G401.6 (cell line): ENCODE data around the gene SLC47A1.
"Not testable (repeated sequence)": the region's sequence is repeated elsewhere in the genome, so short reads cannot be mapped to it uniquely, and the experiment has no call there.

Source experiments
- FAIRE-seq: peaks from 2 replicates; lab custom pipeline; 2012; peaks lifted over from hg19 to GRCh38; lab: Jason Lieb, UNC

The SLC47A1 gene

DNA sequence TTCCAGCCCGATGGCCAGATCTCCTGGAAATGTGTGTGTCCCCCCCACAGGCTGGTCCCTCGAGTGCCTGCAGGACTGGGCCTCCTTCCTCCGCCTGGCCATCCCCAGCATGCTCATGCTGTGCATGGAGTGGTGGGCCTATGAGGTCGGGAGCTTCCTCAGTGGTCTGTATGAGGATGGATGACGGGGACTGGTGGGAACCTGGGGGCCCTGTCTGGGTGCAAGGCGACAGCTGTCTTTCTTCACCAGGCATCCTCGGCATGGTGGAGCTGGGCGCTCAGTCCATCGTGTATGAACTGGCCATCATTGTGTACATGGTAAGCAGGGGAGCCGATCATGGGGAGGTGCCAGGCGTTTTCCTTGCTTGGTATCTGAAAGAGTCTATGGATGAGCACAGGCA, 22.1 kb downstream of the SLC47A1 start:
- no peak for FAIRE-seq

DNA sequence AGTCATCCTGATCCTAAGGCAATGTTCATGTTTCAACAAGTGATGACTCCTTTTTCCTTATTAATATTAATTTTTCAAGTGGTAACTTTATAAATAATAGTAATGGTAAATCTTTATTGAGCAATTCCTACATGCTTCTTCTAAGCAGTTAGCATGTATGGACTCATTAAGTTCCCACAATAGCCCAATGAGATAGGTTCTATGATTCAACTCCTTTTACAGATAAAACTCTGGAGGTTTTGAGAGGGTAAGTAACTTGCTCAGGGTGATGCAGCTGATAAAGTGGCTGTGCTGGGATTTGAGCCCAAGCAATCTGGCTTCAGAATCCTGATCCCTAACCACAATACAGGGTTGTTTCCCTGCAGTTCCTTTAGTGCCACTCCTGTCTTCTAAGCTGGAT, 25.3 kb downstream of the SLC47A1 start:
- no peak for FAIRE-seq

DNA sequence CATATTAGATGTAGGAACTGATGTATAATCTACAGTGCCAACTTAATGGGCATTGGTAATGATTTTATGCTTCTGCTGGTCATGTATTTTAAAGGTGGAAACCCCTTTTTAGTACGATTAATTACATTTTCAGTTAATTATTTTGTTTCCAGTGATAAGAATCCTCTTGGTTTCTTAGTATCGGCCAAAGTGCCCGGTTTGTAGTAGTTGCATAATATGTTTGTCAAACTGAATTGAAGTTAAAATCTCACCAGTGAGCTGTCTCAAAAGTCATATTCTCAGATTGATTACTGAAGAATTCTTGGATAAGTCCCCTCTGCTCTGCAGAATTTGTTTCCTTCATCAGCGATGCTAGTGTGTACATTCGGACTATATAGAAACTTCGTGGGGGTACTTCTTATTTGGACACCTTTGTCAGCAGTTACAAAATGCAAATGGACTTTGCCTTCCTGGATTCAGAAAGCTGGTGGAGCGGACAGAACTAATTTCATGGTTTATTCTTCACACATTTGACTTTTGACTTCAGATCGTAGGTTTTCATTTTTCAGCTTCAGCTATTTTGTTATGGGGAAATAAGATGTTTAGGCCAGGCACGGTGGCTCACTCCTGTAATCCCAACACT, 28.2 kb downstream of the SLC47A1 start:
- no peak for FAIRE-seq

DNA sequence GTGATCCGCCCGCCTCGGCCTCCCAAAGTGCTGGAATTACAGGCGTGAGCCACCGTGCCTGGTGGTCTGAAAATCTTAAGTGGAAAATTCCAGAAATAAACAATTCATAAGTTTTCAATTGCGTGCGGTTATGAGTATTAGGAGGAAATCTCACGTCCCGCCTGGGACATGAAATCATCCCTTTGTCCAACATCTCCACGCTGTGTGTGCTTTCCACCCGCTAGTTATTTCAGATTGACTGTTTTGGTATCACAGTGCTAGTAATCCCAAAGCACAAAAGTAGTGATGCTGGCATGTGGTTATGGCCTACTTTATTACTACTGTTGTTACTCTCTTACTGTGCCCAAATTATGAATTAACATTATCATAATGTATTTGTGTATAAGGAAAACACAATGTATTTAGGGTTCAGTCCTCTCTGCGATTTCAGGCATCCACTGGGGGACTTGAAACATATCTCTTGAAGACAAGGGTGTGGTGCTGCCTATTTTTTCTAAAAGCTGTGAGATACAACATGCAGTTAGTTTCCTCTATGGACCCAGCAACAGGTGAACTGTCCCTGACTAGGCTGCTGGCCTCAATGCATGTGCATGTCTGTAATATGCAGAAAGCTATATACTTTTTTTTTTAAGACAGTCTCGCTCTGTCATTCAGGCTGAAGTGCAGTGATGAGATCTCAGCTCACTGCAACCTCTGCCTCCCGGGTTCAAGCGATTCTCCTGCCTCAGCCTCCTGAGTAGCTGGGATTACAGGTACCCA, 32.3 kb downstream of the SLC47A1 start:
- no peak for FAIRE-seq

DNA sequence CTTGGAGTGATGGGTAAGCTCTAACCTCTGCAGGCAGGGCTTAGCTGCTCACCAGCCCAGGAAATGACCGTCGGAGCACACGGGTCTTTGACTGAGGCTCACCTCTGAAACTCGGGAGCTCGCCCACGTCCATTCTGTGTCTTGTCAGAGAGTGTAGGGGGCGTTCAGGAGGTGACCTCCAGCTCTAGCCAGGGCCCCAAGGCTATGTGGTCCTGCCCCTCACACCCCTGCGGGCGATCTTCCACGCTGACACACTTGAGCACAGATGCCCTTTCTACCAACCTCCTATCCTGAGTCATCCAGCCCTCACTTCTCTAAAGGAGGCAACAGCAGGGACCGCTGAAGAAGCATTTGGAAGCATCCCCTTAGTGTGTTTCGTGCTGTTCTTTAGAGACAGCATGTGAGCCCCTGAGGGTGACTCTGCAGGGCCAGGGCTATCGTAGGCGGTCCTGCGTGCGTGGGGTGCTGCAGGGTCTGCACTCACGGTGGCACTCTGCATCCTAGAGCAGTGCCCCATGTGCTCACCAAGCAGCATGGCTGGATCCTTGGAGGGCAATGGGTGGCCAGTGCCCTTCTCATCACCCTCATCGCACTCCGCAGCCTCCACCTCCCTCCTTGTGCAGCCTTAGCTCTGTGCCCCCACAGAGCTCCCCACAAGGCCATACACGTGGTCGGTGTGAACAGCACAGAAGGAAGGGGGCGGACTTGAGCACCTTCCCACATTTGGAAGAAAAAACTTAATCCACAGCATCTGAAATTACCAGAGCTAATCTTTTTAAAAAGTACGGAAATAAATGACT, 33.8 kb downstream of the SLC47A1 start:
- FAIRE-seq: no peak

DNA sequence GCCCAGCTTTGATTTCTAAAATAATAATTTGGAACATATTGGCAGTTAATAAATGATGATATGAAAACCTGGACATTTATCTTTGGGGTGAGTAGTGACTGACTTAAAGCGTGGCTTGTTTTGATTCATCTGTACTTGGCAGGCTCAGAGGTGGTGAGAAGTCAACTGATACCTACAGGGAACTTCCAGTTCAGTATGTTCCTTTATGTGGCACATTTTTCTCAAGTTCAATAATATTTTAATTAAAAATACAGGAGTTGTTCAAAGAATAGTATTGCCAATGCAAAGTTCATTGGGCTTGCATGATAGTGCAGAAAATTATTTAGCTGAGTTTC, 34.3 kb downstream of the SLC47A1 start:
- FAIRE-seq: no peak

DNA sequence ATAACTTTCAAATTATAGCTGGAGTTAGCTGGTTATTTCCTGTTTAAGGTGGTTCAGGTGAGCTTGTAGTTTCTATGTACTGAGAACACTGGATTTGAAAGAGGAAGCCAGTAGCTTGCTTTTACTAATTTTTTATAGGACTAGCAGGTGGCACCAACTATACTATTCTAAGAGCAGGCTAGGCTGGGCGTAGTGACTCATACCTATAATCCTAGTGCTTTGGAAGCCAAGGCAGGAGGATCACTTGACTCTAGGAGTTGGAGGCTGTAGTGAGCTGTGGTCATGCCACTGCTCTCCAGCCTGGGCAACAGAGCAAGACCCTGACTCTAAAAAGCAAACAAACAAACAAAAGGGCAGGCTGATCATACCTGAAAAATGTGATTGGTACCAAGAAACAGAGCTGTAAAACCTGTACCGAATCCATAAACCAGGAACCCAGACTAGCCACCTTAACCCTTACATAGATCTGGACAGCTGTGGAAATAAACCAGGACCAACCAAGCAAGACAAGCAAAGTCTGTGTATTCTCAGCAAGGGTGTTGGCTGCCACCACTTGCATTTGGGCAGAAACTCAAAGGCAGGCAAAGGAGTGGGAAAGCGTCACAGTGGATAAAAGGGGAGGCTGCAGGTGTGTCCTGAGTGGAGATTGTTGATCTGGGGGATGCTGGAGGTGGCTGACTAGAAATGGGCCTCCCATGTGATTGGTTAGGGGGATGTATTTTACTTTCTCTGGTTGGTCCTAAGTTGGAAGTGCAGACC, 36.3 kb downstream of the SLC47A1 start:
- no peak for FAIRE-seq

DNA sequence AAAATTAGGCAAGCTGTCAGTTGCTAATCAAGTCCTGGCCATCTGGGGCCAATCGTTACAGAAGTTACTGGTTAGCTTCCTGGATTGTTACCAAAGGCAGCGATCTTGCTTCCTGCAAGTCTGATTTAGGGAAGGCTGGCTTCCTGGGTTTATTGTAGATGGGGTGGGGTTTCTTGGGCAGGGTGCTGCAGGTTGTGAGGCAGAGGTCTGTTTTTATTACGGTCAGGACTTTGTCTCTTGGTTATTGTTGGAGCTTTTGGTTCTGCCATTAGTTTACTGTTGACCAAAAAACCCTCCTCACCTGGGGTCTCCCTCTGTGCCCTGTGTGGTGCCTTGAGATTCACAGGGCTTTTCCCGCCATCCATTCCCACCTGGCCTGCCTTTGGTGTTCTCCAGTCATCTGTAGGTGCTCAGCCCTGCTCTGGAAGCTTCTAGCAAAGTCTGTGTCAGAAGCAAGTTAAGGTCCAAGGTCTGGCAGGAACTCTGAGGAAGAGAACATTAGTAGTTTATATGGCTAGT, 36.9 kb downstream of the SLC47A1 start:
- no peak for FAIRE-seq

DNA sequence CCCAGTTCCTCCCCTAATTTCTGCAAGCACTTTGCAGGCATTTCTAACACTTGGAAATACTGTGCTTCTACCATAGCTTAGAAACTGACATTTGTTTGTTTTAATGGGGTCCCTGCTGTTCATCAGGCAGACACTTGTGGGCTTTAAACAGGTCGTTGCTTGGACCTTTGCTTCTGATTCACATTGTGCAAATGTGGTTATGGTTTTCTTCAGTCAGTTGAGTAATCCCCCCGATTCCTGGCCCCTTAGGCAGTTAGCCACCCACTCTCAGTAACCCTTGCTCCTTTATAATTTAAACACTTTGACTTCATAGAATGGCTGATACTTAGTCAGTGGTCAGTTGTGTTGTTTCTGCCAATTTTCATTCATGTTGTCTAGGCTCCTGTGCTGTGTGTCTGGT, 39.4 kb downstream of the SLC47A1 start:
- no peak for FAIRE-seq

DNA sequence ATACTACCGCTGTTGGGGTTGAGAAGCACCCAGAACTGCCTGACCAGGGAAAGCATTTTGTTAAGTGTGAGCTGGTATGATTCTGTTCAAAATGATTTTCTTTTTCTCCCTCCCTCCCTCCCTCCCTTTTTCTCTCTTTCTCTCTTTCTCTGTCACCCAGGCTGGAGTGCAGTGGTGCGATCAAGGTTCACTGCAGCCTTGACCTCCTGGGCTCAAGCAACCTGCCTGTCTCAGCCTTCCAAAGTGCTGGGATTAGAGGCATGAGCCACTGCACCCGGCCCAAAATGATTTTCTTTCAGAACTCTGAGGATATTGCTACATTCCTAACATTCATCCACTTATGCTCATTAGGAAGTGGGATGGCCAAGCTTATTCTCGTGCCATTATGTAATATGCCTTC, 41.3 kb downstream of the SLC47A1 start:
- no peak for FAIRE-seq

DNA sequence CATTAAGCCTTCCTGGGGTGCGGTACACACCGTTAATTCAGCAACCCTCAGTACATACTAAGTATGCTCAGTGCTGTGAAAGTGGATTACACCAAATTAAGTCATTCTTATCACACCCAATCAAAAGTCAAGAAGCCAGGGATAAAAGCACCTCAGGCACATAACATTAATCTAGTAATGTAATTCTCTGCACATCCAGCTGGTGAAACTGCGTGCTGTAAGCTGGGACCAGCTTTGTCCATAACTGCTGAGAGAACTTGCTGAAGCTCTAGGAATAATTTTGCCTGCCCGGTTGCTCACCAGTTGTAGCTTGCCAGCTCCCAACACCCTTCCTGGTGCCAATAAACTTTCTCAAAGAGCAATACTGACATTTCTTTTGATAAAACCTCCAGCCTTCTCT, 44.9 kb downstream of the SLC47A1 start:
- FAIRE-seq: no peak

DNA sequence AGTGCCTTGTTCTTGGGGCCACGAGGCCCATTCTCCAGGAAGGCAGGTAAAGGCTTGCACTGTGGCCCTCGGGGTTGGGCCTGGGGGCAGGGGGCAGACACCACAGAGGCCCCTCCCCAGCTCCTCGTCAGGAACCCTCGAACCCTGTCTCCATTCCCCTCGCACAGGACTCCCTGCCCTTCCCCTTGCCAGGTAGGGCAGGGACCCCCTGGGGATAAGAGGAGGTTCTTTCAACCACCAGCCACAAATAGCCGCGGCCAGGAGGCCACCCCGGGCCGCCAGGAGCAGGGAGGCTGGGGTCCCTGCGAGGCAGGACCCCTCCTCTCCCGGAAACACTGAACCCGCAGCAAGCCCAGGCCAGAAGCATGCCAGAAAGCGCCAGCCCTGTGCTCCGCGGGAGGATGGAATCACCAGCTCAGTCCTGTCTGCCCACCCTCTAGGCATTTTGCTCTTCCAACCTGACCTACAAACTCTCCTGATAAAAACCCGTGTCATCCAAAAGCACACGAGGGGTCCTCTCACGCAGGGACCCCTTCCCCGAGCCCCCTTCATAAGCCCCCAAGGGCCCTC, 45.6 kb downstream of the SLC47A1 start:
- no peak for FAIRE-seq

DNA sequence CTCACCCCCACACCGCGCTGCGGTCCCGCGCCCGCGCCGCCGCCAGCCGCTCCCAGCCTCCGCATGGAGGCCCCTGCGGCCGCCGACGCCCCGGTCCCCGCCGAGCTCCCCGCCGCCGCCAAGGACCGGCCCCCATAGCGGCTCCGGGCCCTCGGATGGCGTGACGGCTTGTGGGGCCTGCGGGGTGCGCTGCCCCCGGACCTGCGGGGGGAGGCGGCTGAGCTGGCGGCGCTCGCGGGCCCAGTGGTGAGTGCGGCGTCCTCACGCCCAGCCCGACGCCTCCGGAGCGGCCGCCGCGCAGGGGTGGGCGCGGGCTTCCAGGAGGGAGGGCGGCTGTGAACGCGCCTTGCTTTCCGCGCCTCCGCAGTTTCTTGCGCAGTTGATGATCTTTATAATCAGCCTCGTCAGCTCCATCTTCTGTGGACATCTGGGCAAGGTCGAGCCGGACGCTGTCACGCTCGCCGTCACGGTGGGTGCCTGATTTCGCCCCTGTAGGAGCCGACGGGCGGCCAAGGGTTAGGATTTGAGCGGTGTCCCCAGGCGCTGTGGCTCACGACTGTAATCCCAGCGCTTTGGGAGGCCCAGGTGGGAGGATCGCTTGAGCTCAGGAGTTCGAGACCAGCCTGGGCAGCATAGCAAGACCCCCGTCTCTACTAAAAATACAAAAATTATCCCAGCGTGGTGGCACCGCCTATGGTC, 46.4 kb downstream of the SLC47A1 start:
- FAIRE-seq: no peak

DNA sequence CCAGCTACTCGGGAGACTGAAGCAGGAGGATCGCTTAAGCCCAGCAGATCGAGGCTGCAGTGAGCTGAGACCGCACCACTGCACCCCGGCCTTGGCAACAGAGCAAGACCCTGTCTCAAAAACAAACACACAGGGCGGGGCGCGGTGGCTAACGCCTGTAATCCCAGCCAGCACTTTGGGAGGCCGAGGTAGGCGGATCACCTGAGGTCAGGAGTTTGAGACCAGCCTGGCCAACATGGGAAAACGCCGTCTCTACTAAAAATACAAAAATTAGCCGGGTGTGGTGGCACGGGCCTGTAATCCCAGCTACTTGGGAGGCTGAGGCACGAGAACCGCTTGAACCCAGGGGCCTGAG, 46.9 kb downstream of the SLC47A1 start:
- FAIRE-seq: not testable (repeated sequence)

DNA sequence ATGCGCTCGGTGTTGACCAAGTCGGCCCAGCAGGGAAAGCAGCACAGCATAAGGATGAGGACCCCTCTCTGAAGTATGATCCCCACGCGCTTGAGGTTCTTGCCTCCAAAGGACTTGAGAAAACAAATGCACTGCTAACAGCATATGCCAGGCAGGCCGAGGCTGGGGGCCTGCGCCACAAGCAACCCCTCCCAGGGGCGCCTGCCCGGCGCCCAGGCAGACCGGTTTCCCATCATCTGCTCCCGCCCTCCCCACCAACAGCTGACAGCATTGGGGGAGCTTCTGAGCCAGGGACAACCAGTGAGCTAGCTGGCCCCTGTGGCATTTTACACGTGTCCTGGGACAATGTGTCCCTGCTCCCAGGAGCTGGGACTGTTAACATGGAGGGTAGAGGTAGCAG, 48.5 kb downstream of the SLC47A1 start:
- not testable (repeated sequence) for FAIRE-seq

DNA sequence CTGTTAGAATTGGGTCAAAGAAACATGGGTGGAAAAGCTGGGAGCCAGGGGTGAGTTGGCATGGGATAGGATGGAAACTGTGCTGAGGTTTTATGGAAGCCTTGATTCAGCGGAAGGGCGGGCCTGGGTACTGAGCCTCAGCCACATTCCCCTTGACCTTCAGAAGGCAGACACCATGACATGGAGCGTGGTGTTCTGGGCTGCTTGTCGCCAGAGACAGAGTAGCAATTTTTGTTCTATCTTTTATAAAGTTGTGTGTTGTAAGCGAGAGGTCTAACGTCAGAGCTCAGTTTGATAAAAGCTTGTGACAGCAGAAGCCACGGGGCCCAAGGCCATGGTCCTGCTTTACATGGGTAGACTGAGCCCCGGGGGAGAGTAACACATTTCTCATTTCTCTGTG, 50.2 kb downstream of the SLC47A1 start:
- no peak for FAIRE-seq

DNA sequence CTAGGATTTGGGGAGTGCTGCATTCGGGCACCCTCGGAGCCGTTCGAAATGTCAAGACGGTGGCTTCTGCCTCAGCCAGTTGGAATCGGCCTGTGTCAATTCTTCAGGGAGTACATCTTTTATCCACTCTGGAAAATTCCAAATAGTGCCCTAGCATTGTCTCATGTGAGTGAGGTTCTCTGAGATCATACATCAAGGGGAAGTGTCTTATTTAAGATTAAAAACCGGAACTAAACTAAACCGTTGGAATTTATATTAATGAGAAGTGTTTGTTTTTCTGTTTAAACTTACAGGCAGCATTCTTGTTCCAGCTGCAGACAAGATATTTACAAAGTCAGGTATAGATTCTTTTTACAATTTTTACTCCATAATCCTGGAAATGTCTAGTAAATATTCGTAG, 56.8 kb downstream of the SLC47A1 start:
- FAIRE-seq: no peak

DNA sequence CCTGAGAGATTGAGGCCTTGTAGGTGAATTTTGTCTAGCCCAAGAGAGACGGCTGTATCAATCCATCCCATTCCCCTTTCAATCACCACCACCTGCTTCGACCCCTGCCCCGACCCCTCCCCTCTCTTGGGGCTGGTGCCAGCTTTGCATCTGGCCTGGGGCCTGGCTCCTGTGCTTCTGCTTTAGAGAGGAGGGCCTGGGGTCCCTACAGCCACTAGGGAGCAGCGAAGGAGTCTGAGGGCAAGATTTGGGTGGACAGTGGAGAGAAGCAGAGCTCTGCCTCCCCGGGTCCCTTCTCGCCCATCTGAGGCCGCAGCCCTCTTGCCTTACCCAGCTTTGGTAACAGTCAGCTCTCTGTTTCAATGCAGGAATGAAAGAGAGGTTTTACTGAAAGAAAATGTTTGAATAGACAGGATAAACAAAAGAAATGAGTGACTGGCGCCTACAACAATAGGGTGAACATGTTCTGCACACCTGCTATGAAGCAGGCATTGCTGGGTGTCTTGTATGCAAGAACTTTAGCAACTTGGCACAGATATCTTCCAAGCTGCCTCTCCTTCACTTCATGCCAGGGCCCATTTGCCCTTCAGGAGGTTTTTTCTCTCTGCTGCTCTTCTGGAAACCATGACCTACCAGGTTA, 57.4 kb downstream of the SLC47A1 start:
- FAIRE-seq: no peak

DNA sequence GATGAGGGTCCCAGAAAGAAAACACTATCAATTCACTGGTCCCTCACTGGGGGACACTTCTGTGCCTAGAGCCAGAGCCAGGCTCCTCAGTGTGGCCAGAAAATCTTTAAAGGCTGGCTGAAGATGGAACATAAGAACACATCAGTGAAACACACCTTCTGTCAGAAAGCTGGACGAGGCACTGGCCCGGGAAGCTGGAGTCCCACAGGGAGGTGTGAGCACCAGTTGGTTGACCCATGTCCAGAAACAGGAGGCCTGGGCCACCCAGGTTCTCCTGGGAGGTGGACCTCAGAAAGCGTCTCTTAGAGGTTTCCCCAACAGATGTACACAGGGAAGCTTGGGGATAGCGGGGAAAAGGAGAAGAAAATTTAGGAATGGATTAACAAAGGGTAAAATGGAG, 58.7 kb downstream of the SLC47A1 start:
- no peak for FAIRE-seq

DNA sequence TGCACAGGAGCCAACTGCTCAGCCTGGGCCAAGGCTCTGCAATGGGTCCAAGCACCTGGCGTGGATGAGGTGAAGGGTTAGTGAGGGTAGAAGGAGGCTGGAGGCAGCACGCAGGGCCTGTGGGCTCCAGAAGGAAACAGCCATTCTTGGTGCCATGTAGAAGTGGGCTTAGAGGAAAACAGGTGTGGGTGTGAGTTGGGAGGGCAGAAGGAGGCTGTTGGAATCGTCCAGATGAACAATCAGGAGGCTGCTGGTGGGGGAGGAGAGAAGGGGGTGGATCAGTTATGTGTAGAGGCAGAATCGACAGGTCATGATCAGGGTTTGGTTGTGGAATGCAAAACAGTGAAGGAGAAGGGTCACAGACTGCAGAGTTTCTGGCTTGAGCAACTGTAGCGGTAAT, 63.2 kb downstream of the SLC47A1 start:
- no peak for FAIRE-seq

DNA sequence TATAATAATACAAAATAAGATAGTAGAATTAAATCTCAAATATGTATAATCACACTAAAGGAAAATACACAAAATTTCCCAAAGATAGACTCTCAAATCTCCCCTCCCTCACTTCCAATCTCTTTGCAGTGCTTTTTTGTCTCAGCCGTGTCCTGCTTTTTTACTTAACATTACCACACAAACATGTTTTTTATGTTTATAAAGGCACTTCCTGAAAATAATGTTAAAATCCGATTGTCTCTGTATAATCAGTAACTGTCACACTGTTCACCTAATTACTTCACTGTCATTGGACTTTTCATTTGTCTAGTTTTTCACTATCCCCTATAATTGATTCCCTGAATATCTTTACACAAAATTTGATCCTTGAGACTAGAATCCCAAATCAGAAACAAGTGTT, 76.7 kb downstream of the SLC47A1 start:
- no peak for FAIRE-seq
